Measurements from ENCODE around the gene ATP11C.

- TF ChIP-seq CTCF (IDR thresholded peaks at IDR 0.05; ENCODE audit: low read depth, low read length, poor library complexity, severe bottlenecking) (no peak), EZH2phosphoT487 (IDR thresholded peaks at IDR 0.05; ENCODE audit: borderline replicate concordance, low read length) (no peak)
Observed at GRCh38 chrX:139892512-139892911, 40.3 kb downstream of the ATP11C start.
